ENCODE data around the gene PRKCD.

PRKCD gene

DNA sequence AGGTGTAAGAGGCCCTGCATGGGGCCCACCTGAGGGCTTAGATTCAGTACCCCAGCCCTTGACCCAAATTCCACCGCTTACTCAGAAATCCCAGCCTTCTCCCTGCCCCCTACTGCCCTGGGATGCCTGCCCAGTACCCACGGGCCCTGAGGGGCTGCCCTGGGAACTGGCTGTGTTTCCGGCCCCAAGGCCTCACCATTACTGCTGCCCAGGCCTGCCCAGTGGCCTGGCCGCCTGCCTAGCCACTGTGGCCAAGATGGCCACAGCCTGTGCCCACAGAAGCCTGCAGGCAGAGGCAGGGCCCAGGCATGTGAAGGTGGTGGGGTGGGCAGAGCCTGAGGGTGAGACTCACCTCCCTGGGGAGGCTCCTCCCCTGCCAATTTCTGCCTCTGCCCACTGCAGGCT is 6.1 kb upstream of the PRKCD start:
- in situ Hi-C loops (cut with MboI; ENCODE audit: low sequenced_read_pairs), result no loop called here

- in situ Hi-C loops (cut with MboI; ENCODE audit: low sequenced_read_pairs), result no loop called here
These were observed 5.2 kb upstream of the PRKCD start for GRCh38 chr3:53155760-53156159.

DNA sequence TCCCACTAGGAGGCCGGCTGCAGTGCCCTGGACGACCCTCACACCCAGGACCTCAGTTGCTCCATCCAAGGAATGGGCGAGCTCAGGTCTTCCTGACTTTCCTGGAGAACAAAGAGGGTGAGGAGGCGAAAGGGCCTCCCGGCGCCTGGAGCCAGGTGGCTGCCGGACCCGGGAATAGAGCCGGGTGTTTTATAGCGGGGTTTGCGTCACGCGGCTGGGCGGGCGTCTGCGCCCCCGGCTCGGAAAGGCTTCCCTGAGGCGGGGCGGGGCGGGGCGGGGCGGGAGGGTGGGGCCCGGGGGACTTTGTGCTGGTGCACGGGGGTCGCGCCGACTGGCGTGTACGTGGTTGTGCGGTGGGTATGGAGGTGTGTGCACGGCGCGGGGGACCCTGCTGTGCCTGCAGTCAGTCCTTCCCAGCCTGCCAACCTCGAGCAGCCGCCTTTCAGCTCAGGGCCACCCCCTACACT is 4.6 kb upstream of the PRKCD start:
- in situ Hi-C loops (cut with MboI; ENCODE audit: low sequenced_read_pairs), result no loop called here

DNA sequence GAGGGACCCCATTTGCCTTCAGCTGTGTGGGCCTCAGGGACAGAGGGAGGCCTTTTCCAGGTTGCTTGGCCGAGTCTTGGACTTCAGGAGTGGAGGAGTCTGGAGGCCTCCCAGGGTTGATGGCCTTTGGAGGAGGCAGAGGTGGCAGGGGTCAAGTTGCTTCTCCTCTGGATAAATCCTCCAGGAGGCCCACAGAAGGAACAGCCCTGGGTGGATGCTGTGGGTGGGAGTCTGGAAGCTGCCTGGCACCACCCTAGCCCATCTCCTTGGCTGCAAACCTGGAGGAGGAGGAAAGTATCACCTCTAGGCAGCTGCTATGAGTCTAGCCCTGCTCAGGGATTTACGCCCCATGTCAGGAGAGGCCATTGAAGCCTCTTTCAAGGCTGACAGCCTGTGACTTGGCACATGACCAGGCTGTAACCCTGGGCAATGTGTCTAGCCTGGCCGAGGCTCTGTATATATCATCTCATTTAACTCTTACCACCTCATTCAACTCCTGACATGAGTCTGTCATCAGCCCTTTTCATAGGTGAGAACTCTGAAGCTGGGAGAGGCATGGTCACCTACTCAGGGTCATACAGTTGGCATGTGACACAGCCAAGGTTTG is 2.9 kb upstream of the PRKCD start:
- in situ Hi-C loops (cut with MboI; ENCODE audit: low sequenced_read_pairs), result no loop called here

GRCh38 chr3:53158765-53159155 is 2.2 kb upstream of the PRKCD start:
- in situ Hi-C loops (cut with MboI; ENCODE audit: low sequenced_read_pairs), result no loop called here

DNA sequence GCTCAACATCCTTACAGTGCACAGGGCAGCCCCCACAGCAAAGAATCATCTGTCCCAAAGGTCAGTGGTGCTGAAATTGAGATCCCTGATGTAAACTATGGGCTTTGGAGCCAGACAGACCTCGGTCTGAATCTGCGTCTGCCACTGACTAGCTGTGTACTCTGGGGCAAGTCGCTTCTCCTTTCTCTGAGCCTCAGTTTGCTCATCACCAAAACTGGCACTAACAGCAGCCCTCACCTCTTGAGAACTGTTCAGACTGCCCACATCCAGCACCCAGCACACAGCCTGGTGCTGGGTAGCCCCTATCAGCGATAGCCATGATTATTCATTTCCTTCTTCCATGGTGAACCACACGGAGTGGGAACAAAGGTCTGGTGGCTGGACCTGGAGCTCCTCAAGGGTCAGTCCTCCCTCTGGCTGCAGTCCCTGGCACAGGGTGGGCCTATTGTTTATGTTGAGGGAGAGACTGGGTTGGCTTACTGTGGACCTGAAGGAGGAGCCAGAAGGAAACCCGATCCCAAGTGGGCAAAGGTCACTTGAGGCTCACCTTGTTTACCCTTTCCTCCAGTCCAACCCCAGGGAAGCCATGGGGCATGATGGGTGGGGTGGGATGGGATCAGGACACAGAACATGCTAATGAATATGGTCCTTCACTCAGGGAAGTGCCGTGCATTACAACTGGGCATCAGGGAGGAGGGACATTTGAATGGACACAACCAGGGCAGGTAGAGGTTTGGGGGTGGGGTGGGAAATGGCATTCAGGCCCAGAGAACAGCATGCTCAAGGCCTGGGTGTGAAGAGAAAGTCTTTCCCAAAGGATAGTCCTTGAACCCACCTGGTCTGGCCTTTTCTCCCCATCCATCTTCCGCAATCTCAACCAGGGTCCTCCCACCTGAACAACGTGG is 1.6 kb upstream of the PRKCD start:
- in situ Hi-C loops (cut with MboI; ENCODE audit: low sequenced_read_pairs), result no loop called here

DNA sequence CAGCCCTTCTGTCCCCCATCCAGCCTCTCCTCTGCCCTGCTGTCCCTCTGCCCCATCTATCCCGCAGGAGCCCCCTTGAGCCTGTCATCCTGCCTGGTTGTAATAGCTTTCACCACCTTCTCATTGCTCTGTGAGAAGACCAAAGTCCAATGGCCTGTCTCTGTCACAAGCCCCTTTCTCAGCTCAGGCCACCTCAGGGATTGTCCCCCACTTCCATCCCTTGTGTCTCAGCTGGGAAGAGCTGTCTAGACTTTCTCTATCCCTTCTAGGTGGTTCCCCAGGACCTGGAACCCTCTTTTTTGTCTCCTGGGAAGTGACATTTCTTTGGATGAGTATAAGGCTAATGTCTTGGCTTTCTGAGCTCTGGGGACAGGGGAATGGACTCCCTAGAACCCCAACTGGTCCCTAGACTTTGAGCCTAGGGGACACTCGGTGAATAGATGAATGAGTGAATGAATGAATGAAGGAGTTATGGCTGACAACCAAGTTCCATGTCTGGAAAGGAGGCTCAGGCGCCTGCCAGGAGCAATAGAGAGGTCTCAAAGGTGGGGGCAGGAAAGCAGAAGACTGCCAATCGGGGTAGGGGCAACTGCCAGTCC is 849 bp upstream of the PRKCD start:
- in situ Hi-C loops (cut with MboI; ENCODE audit: low sequenced_read_pairs), result no loop called here

DNA sequence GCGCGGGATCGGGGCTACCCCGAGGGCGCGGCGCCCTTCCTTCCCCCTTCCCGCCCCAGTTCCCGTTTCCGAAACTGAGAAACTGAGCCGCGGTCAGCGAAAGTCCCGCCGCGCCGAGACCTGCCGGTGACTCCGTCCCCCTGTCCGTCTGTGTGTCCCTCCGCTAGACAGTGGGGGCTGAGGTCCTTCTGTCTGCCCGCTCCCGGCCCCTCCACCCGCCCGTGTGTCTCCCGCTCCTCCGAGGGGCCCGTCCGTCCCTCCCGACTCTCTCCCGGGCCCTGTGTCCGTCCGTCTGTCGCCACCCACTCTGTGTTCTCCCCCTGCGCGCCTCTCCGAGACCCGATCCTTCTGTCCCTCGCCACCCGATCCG is 426 bp downstream of the PRKCD start:
- in situ Hi-C loops (cut with MboI; ENCODE audit: low sequenced_read_pairs), result no loop called here

DNA sequence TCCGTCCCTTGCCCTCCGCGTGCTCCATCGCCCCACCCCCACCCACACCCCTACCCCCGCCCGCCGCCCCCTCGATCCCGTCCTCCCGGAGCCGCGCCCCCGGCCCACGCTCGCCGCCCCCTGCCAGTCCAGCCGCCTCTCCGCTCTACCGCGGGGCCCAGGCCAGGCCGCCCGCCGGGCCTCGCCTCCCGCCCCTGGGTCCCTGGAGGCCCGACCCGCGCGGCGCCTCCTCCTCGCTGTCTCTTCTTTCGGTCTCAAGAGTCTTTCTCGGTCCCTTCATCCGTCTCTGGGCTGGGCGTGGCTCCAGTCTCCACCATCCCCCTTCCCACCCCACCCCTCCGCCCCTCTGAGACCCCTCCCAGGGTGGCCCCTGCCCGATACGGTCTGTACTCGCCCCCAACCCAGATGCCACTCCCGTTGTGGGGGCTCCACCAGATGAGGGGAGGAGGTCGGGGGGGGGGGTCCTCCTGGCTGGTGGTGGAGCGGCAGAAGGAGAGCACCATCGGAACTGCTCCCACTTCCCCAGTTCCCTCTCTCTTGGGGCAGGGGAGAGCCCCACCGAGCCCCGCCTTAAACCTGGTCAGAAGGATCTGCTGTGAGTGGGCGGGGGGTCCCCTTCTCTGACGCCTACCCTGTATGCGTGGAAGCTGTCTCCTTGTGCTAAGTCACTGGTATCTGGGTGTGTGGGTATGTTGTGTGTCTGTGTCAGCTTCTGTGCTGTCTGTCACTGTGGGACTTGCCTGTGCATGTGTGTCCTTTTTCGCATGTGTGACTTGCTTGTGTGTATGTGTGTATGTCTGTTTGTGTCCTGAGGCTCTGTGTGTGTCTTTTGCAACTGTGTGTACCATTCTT is 1.0 kb downstream of the PRKCD start:
- in situ Hi-C loops (cut with MboI; ENCODE audit: low sequenced_read_pairs), result no loop called here

GRCh38 chr3:53162672-53163443 is 1.8 kb downstream of the PRKCD start:
- in situ Hi-C loops (cut with MboI; ENCODE audit: low sequenced_read_pairs), result no loop called here

DNA sequence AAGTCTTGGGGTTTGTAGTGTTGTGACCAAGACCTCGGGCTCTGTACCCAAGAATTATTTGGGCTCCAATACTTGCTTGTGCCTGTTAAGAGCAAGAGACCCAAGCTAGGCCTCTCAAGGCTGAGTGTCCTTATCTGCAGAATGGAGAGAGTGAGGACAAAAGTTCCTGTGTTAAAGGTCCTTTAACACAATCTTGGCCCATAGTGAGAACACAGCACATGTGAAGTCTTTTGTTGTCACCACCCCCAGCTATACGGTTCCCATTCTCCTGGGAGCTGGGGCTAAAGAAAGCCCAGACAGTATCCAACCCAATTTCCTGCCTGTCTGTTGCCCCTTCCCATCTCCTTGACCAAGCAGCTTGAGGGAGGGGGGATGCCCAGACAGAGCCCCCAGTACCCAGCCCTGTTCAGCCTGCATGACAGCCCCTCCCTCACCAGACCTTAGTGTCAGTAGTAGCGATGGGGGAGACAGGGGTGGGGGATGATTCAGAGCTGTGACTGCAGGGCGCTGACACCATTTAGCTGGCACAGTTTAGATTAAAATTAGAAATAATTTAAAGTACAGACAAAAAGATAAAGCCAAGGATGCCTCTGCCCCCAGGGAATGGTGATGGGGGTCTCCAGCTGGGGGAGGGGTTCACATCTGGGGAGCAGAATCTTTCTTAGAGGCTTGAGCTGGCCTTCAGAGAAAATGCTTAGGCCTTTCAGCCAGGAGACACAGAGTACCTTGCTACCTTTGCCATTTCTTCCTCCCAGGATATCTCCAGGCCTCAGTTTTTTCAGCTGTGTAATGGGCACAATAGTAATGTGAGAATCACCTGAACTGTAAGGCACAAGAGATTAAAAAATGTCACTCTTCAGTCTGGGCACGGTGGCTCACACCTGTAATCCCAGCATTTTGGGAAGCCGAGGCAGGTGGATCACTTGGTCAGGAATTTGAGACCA is 2.7 kb downstream of the PRKCD start:
- in situ Hi-C loops (cut with MboI; ENCODE audit: low sequenced_read_pairs), result no loop called here

DNA sequence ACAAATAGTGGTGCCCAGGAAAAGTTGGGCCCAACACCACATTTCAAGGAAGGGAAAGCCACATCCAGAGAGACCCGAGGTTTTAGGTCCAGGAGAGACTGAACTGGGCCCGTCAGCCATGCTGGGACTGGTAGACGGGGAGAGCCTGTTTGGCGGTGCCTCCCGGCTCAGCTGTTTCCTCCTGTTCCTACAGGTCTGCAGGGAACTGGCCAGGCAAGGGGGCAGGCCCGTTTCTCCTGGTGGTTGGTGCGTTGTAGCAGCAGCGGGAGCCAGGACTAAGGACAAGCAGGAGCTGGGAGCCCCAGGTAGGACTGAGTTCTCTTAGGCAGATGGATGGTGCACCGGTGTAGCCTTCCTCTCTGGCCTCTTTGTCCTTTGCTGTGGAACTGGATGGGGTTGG is 3.9 kb downstream of the PRKCD start:
- in situ Hi-C loops (cut with MboI; ENCODE audit: low sequenced_read_pairs), result no loop called here

DNA sequence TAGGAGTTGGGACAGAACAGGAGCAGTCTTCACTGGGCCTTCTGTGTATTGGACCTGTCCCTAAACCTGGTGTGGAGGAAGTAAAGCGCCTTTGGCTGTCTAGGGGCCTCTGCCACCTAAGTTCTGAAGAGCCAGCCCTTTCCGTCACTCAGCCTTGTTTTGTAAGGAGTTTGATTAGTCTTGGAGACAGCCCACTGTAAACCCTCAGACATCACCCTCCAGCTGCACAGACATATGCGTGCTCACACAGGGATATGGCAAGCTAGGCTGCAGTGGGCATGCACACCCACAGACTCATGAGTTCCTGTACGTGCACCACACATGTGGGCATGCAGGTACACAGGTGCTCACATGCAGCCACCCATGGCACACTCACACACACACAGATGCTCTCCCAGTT is 5.2 kb downstream of the PRKCD start:
- in situ Hi-C loops (cut with MboI; ENCODE audit: low sequenced_read_pairs), result no loop called here

DNA sequence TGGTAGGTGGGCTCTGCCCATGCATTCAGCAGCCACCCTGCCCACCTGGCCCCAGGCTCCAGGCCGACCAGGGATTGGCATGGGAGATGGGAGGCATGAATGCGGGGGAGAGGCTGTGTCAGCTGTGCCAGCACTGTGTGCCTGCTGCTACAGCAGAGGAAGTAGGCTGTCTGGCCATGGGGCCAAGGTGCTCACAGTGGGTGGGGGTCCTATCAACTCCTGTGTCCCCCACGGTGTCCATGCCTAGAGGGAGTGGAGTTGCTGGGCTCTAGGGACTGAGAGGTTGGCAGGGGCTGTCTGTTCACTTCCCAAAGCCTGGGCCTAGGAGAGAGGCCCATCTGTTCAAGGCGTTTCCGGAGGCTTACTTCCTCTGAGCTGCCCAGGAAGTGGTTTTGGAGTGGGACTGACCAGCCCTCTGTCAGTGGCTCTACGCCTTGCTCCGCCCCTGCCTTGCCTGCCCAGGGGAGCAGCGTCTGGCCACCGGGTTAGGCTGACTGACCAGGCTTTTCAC is 5.8 kb downstream of the PRKCD start:
- in situ Hi-C loops (cut with MboI; ENCODE audit: low sequenced_read_pairs), result no loop called here

GRCh38 chr3:53167418-53168174 is 6.6 kb downstream of the PRKCD start:
- in situ Hi-C loops (cut with MboI; ENCODE audit: low sequenced_read_pairs), result no loop called here

DNA sequence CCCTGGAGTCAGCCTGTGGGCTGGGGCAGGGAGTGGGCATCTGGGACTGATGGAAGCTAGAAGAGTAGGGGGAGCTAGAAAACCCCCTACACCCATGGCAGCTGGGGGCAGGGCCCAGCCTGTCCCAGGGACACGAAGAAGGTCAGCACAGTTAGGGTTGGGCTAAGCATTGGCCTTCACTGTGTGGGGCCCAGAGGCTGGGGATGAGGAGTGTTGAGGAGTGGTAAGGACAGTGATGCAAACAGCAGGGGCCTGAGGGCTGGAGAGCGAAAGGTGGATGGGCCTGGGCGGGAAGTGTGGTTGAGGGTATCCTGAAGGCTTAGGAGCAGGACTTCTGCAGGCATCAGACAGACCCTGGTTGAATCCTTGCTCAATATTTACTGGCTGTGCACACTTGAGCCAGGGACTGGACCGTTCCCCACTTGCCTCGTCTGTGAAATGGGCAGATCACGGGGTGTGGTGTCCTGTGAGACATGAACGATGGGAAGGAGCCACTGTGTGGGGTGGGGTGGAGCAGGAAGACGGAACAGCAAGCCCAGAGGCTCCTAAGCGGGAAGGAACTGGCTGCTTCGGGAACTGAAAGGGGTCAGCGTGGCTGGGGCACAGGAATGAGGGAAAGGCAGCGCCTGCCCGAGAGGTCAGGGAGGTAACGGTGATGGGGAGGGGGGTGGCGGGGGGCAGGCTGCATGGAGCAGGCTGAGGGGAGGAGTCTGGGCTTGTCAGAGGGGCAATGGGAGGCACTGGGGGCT is 7.3 kb downstream of the PRKCD start:
- in situ Hi-C loops (cut with MboI; ENCODE audit: low sequenced_read_pairs), result no loop called here

DNA sequence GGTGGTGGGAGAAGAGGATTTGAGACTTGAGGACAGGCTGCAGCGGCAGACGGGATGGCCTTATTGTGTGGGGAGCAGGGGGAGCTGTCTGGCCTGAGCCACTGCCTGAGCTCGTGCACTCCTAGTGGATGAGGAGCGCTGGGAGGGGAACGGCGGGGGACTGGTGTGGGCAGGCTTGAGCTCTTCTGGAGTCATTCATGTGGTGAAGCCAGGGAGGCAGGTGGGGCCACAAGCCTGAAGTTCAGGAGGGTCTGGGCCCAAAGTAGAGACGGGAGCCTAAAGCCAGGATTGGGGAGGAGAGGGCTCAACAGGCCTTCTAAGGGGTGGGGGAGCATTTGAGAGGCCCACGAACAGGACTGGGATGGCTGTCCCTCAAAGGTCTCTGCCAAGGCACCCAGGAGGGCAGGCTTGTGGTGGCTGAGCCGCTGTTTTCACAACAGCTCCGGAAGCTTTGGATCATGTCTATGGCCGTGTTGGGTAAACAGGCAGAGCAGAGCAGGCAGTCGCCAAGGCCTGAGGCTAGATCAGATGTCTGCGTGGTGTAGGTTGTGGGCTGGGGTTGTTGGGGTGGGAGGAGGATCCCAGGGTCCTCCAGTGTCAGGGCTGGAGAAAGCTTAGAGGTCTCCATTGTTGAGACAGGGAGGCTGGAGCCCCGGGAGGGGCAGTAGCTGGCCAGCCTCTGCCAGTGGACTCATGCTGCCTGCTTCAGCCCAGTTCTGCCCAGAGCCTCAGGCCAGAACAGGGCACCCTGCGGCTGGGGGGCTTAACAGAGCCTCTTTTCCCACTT is 8.2 kb downstream of the PRKCD start:
- in situ Hi-C loops (cut with MboI; ENCODE audit: low sequenced_read_pairs), result no loop called here
